Stomach smooth muscle (tissue), 2 donors: Measurements from ENCODE around the gene ADAMTS20.
"Not testable (repeated sequence)": the region's sequence is repeated elsewhere in the genome, so short reads cannot be mapped to it uniquely, and the experiment has no call there.

Source experiments
- H3K27ac ChIP-seq: one replicate; pipeline ENCODE4 v1.7.0; 2013; ENCODE audit warnings: mild to moderate bottlenecking, low read length, inconsistent platforms
- H3K27me3 ChIP-seq, 2 donors: one replicate each; pipeline ENCODE4 v1.7.0; 2013; ENCODE audit warnings: low read length in 2 of 2; ENCODE audit not compliant: insufficient read depth in 2 of 2, control insufficient read depth in 1 of 2
- H3K36me3 ChIP-seq, 2 donors: one replicate each; pipeline ENCODE4 v1.7.0; 2013; ENCODE audit warnings: low read length in 2 of 2; ENCODE audit not compliant: control insufficient read depth in 2 of 2, insufficient read depth in 2 of 2
- H3K4me1 ChIP-seq: one replicate; pipeline ENCODE4 v1.7.0; 2013; ENCODE audit warnings: low read length; ENCODE audit not compliant: control insufficient read depth, insufficient read depth
- H3K4me3 ChIP-seq, 2 donors: one replicate each; pipeline ENCODE4 v1.7.0; 2013; ENCODE audit warnings: low read length in 2 of 2
- H3K9ac ChIP-seq, 2 donors: one replicate each; pipeline ENCODE4 v1.7.0; 2013; ENCODE audit warnings: low read length in 2 of 2, mild to moderate bottlenecking in 1 of 2
- H3K9me3 ChIP-seq, 2 donors: one replicate each; pipeline ENCODE4 v1.7.0; 2013; ENCODE audit warnings: low read length in 2 of 2; ENCODE audit not compliant: control insufficient read depth in 2 of 2
- donor health status: healthy.
- donor health status: Pancreatic carcinoma.

The ADAMTS20 gene

GRCh38 chr12:43571885-43572284 lies 19.9 kb upstream of the ADAMTS20 start:
- Histone ChIP-seq H3K36me3 (no peaks in the 10 kb centered on the region), H3K4me3 (no peak overlapping the region), H3K9ac (no peak overlapping the region), H3K27ac (no peak overlapping the region), H3K4me1 (no peaks in the 10 kb centered on the region), H3K9me3 (no peaks in the 10 kb centered on the region), H3K27me3 (no peaks in the 10 kb centered on the region)

DNA sequence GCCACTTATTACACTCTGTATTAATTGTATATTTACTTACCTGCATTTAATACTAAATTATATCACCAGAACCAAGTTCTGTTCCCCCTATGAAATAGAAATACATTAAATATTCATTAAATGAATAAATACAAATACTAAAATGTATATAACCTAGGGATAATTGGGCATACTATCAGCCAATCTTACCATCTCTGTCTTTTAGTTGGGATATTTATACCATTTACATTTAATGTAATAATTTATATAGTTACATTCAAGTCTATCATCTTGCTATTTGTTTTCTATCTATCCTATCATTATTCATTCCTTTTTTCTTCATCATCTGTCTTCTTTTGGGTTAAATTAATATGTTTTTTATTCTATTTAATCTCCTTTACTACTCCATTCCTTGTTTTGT lies 4.1 kb upstream of the ADAMTS20 start:
- Histone ChIP-seq H3K27me3 (peaks cover 5 to 6% of the 10 kb centered on the region in 2 donors), H3K9ac (no peak overlapping the region), H3K4me1 (no peaks in the 10 kb centered on the region), H3K27ac (no peak overlapping the region), H3K4me3 (no peak overlapping the region), H3K9me3 (peaks cover 0 to 5% of the 10 kb centered on the region in 2 donors), H3K36me3 (no peaks in the 10 kb centered on the region)

GRCh38 chr12:43551279-43551970 lies 578 bp downstream of the ADAMTS20 start:
- no peak overlapping the region for H3K4me3 ChIP-seq
- H3K9ac ChIP-seq = no peak overlapping the region
- no peaks in the 10 kb centered on the region for H3K36me3 ChIP-seq
- peaks cover 10 to 12% of the 10 kb centered on the region in 2 donors for H3K27me3 ChIP-seq
- no peak overlapping the region for H3K27ac ChIP-seq
- H3K4me1 ChIP-seq = no peaks in the 10 kb centered on the region
- peaks cover 0 to 5% of the 10 kb centered on the region in 2 donors for H3K9me3 ChIP-seq

DNA sequence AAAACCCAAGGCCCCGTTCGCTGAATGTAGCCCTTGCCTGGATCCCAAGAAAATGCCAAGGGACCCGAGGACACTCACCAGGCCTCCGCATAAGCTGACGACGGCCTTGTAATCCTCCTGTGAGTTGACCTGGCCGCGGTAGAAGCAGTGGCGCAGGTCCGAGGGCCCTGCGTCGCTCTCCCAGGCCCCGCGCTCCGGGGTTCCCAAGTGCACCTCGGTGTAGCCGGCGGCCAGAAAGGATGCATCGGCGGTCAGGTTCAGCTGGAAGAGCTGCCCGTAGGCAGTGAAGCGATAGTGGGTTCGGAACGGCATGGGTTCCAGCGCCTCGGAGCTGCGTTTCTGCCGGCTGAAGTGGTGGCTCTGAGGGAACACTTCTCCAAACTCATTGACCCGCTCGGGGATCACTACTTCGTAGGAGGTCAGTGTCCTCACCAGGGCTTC lies 1.2 kb downstream of the ADAMTS20 start:
- H3K4me3 ChIP-seq = no peak overlapping the region

GRCh38 chr12:43544703-43545102 lies 7.3 kb downstream of the ADAMTS20 start:
- Histone ChIP-seq H3K4me1 (no peaks in the 10 kb centered on the region), H3K27ac (no peak overlapping the region), H3K9me3 (no peaks in the 10 kb centered on the region), H3K4me3 (no peak overlapping the region), H3K27me3 (no peaks in the 10 kb centered on the region), H3K36me3 (no peaks in the 10 kb centered on the region), H3K9ac (no peak overlapping the region)

More for the DNA sequence above, 1.2 kb downstream of the ADAMTS20 start:
- no peak overlapping the region for H3K27ac ChIP-seq
- no peaks in the 10 kb centered on the region for H3K4me1 ChIP-seq
- H3K36me3 ChIP-seq = no peaks in the 10 kb centered on the region
- peaks cover 0 to 5% of the 10 kb centered on the region in 2 donors for H3K9me3 ChIP-seq
- H3K9ac ChIP-seq = no peak overlapping the region
- H3K27me3 ChIP-seq = peaks cover 10 to 12% of the 10 kb centered on the region in 2 donors

- Histone ChIP-seq H3K27me3 (no peaks in the 10 kb centered on the region), H3K4me3 (no peak overlapping the region), H3K27ac (no peak overlapping the region), H3K9me3 (no peaks in the 10 kb centered on the region), H3K4me1 (no peaks in the 10 kb centered on the region), H3K36me3 (no peaks in the 10 kb centered on the region), H3K9ac (no peak overlapping the region)
Observed at GRCh38 chr12:43540470-43540869, 11.5 kb downstream of the ADAMTS20 start.

DNA sequence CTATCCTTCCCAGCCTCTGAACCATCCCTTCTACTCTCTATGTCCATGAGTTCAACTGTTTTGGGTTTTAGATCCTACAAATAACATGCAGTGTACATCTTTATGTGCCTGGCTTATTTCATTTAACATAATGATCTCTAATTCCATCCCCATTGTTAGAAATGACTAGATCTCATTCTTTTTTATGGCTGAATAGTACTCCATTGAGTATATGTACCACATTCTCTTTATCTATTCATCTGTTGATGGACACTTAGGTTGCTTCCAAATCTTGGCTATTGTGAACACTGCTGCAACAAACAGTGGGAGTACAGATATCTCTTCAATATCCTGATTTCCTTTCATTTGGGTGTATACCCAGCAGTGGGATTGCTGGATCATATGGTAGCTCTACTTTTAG lies 14.3 kb downstream of the ADAMTS20 start:
- H3K9me3 ChIP-seq, H3K27me3 ChIP-seq, H3K4me1 ChIP-seq, H3K9ac ChIP-seq, H3K4me3 ChIP-seq, H3K27ac ChIP-seq, H3K36me3 ChIP-seq: not testable (repeated sequence)

DNA sequence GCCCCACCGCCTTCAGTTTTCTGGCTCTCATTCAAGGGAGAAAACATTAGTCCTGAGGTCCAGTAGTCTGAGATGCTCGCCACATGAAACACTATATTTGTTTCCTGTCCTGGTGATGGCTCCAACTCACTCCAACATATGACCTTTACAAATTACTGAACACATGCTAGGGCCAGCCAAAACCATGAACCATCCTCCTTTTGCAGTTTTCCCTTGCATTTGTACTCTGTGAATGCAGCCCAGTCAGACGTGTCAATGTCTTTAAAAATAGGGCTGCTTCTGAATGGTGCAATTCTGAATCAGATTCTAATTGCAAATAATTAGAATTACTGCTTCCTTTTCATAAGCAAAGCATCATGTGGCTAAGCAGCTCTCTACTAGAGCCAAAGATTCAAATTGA lies 36.0 kb downstream of the ADAMTS20 start:
- Histone ChIP-seq H3K36me3 (no peaks in the 10 kb centered on the region), H3K27me3 (no peaks in the 10 kb centered on the region), H3K9me3 (no peaks in the 10 kb centered on the region), H3K4me1 (no peaks in the 10 kb centered on the region), H3K9ac (no peak overlapping the region), H3K4me3 (no peak overlapping the region), H3K27ac (no peak overlapping the region)

GRCh38 chr12:43501703-43502102 lies 50.3 kb downstream of the ADAMTS20 start:
- no peaks in the 10 kb centered on the region for H3K9me3 ChIP-seq

GRCh38 chr12:43493261-43493797 lies 58.7 kb downstream of the ADAMTS20 start:
- no peaks in the 10 kb centered on the region for H3K9me3 ChIP-seq
- H3K9ac ChIP-seq = no peak overlapping the region
- no peak overlapping the region for H3K4me3 ChIP-seq
- H3K36me3 ChIP-seq = no peaks in the 10 kb centered on the region
- no peak overlapping the region for H3K27ac ChIP-seq
- no peaks in the 10 kb centered on the region for H3K4me1 ChIP-seq
- no peaks in the 10 kb centered on the region for H3K27me3 ChIP-seq

More at GRCh38 chr12:43501703-43502102, 50.3 kb downstream of the ADAMTS20 start:
- no peaks in the 10 kb centered on the region for H3K27me3 ChIP-seq
- no peak overlapping the region for H3K9ac ChIP-seq
- H3K27ac ChIP-seq = no peak overlapping the region
- H3K4me1 ChIP-seq = no peaks in the 10 kb centered on the region
- H3K36me3 ChIP-seq = no peaks in the 10 kb centered on the region
- no peak overlapping the region for H3K4me3 ChIP-seq
